ENCODE measurements around the gene LSMEM2. TPM values are rescaled to one million over a fixed set of nuclear protein-coding genes. Genes with fewer than 3 reads are reported as not detected.

LSMEM2 gene
- total and polyA plus RNA-seq, 9 of the 15 experiments (the other 6 are each of a cell fraction or from before 2014, with no cell fraction given) = not detected

DNA sequence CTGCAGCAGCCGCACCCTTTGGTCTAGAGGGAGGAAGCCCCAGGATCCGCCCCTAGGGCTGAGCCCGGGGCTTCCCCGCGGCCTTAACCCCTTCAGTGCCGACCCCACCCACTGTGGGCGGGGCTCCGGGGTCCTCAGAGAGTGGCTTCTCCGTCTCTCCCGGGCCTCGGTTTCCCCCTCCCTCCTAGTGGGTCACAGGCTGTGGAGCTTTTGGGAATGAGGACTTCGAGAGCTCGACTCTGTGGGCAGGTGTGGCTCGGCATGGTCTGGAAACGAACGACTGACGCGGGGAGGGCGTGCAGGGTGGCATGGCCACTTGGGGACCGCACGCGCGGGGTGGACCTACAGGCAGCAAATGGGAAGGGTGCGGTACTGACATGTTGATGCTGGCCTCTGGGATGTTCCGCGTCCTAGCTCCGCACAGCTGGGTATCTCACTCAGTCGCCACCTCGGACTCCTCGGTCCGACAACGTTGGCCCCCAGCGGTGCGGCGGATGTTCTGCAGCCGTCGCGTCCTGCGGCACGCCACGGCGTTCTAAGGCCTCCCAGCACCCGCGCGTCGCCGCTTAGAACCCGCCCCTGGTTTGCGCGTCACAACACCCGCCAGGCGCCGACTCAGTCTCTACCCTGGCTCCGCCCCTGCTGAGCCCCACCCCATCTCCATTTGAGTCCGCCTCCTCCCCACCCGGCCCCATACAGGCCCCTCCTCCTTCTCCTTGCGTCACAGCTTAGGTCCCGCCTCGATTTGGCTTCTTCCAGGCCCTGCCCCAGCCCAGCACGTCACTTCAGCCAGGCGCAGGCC lies 20.1 kb downstream of the LSMEM2 start, which contains the start of the genes HYAL3 and NAA80 (continued):
- TF ChIP-seq XRCC5 (IDR thresholded peaks at IDR 0.05; ENCODE audit: low read depth, low read length) = peak; percentile 89
- no peak for TF ChIP-seq MAFF (IDR thresholded peaks at IDR 0.05; ENCODE audit: low read length)
- no peak for TF ChIP-seq ZBTB34 (CRISPR knock-in tag; IDR thresholded peaks at IDR 0.05)
- no peak for TF ChIP-seq ZNF197 (CRISPR knock-in tag; IDR thresholded peaks at IDR 0.05; ENCODE audit: low read depth)
- no peak for TF ChIP-seq TCF7L2 (IDR thresholded peaks at IDR 0.05; ENCODE audit: low read depth, low read length)

DNA sequence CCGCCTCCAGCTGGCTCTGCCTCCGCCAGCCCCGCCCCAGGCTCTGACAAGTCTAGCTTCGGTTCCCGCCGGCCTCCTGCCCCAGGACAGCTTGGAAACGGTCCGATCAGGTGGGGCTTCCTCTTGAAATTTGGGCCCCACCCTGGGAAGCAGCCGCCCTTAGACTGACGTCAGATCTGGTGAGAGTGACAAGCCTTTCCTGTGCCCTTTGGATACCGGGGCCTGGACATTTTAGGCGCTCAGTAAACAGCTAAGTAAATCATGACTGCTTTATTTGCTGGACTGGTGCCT lies 20.7 kb downstream of the LSMEM2 start:
- intact Hi-C loops (cut with micrococcal nuclease) (loop anchor here (2.0 kb wide), 1 partner anchor 29 kb away; the partner anchor contains the start of gene TUSC2), in situ Hi-C loops (cut with MboI) (no loop called here)
- H3K9me3 ChIP-seq (replicated peaks; ENCODE audit: control insufficient read depth, insufficient read depth, low read depth, low read length) = no peaks in the 10 kb centered on the region
- peak; percentile 86 for ATAC-seq
- peak overlapping the region; percentile 87 to 94; a peak in 3 of 4 replicates for H3K9ac ChIP-seq (ENCODE audit: insufficient read depth in 1 of 2, low read depth in 2 of 2, low read length in 2 of 2)
- no peaks in the 10 kb centered on the region for H3K9me1 ChIP-seq (ENCODE audit: control insufficient read depth, insufficient read depth, low read length)
- POLR2A ChIA-PET = interaction anchor here (0.5 to 1.5 kb wide), 9 partner anchors 12 to 53 kb away, joined by 3 to 8 read pairs (median 3); partner anchors contain the start of gene TUSC2
- DNase-seq (ENCODE audit: extremely low read depth in 1 of 4, low spot score in 3 of 4) = no peak
- no TSS peak for BruUV-seq (replicated peaks)
- H3K36me3 ChIP-seq (ENCODE audit: control insufficient read depth, insufficient read depth, low read length) = peaks cover 19% of the 10 kb centered on the region; the same call in 2 of the 3 replicates
- H4K20me1 ChIP-seq (replicated peaks; ENCODE audit: control insufficient read depth, insufficient read depth, low read length) = no peaks in the 10 kb centered on the region
- H3K4me2 ChIP-seq (ENCODE audit: insufficient read depth, low read length) = peak overlapping the region; percentile 94
- H3K27me3 ChIP-seq (ENCODE audit: control insufficient read depth in 2 of 2, insufficient read depth in 2 of 2, low read length in 2 of 2) = no peaks in the 10 kb centered on the region
- WGBS (ENCODE audit: insufficient coverage, low coverage, missing lambda C conversion rate) = 0% methylated on average over 6 of the region's 12 CpGs
- CTCF ChIA-PET (ENCODE audit: low intra/inter-chr PET ratio) = no interaction called here
- FAIRE-seq = no peak
- H3K4me3 ChIP-seq = peak overlapping the region; percentile 83
- peaks cover 24 to 71% of the 10 kb centered on the region in 2 experiments; a peak in 4 of 5 replicates for H3K4me1 ChIP-seq (replicated peaks in 1 of 2; ENCODE audit: control insufficient read depth in 2 of 2, insufficient read depth in 2 of 2, low read length in 2 of 2)
- H3K27ac ChIP-seq (ENCODE audit: extremely low read depth, low read depth, low read length) = peak overlapping the region; percentile 99
- H2AFZ ChIP-seq (ENCODE audit: low read depth, low read length) = peak overlapping the region; percentile 74
- H3K79me2 ChIP-seq (ENCODE audit: control insufficient read depth, insufficient read depth, low read length) = peaks cover 49% of the 10 kb centered on the region
- TF ChIP-seq JUND (IDR thresholded peaks at IDR 0.05; ENCODE audit: borderline replicate concordance, low read depth, low read length) (peak; percentile 75), JUND (tag; IDR thresholded peaks at IDR 0.05; ENCODE audit: borderline replicate concordance, low read depth, low read length) (peak; percentile 9; the same call in 1 of the 3 replicates), GABPA (tag; conservative IDR thresholded peaks at IDR 0.05; ENCODE audit: low read depth) (peak; percentile 34), RAD51 (IDR thresholded peaks at IDR 0.05; ENCODE audit: borderline replicate concordance, low read depth) (peak; percentile 31; the same call in 1 of the 2 replicates), SP1 (CRISPR knock-in tag; IDR thresholded peaks at IDR 0.05) (0 out of 2 replicates have a peak, but pooled peaks have one; percentile 31), BCLAF1 (IDR thresholded peaks at IDR 0.05; ENCODE audit: borderline replicate concordance in 1 of 2, control insufficient read depth in 1 of 2, low read depth in 2 of 2, low read length in 1 of 2) (no peak)
- TF ChIP-seq, protein P1, sequence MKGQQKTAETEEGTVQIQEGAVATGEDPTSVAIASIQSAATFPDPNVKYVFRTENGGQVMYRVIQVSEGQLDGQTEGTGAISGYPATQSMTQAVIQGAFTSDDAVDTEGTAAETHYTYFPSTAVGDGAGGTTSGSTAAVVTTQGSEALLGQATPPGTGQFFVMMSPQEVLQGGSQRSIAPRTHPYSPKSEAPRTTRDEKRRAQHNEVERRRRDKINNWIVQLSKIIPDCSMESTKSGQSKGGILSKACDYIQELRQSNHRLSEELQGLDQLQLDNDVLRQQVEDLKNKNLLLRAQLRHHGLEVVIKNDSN (CRISPR knock-in tag; IDR thresholded peaks at IDR 0.05) = peak; percentile 49; the same call in 1 of the 2 replicates
